Uterus (tissue), 4 donors: Measurements from ENCODE around the gene IRF6. TPM values are rescaled to one million over a fixed set of nuclear protein-coding genes. Genes with fewer than 3 reads are reported as not detected.

Experiments
- DNase-seq, 2 donors: peaks; one replicate each; pipeline ENCODE4 v3.0.0-alpha.2; 2019 to 2020
- H3K27ac ChIP-seq, 2 donors: fragments of 200-600 bp; sonication (generic); 1 replicate in 1 of 2; 2 replicates in 1 of 2; pipeline ENCODE4 v1.5.1; 2016 to 2018
- H3K27me3 ChIP-seq, 2 donors: fragments of 200-600 bp; sonication (generic); one replicate each; pipeline ENCODE4 v1.5.1; 2018 to 2019; ENCODE audit warnings: control low read depth in 1 of 2
- H3K36me3 ChIP-seq, 2 donors: fragments of 200-600 bp; sonication (generic); one replicate each; pipeline ENCODE4 v1.5.1; 2019; ENCODE audit warnings: control low read depth in 1 of 2
- H3K4me1 ChIP-seq, 2 donors: fragments of 200-600 bp; sonication (generic); one replicate each; pipeline ENCODE4 v1.5.1; 2018 to 2019; ENCODE audit warnings: control low read depth in 1 of 2
- H3K4me3 ChIP-seq, 2 donors: fragments of 200-600 bp; sonication (generic); 1 replicate in 1 of 2; 2 replicates in 1 of 2; pipeline ENCODE4 v1.5.1; 2018 to 2019; ENCODE audit warnings: mild to moderate bottlenecking in 1 of 2
- H3K9me3 ChIP-seq, 2 donors: fragments of 200-600 bp; sonication (generic); one replicate each; pipeline ENCODE4 v1.5.1; 2019; ENCODE audit warnings: control low read depth in 1 of 2
- POLR2A ChIP-seq, 2 donors: fragments of 450-650 bp; IDR thresholded peaks; one replicate each; pipeline ENCODE4 v1.6.1; 2016; ENCODE audit warnings: antibody characterized with exemption in 2 of 2, mild to moderate bottlenecking in 1 of 2, moderate library complexity in 1 of 2
- intact Hi-C: fragments of 100-400 bp; cut with DNase I; formaldehyde crosslinking; loops from one replicate; pipeline ENCODE4 v1.15.1; 2023; ENCODE audit warnings: low total_unique reads
- total RNA-seq, 4 donors: library from RNA; depleted of rRNA in 3 of 4; stranded (reverse); fragments of >200 nt in 3 of 4; gene quantifications; one replicate each; pipeline versions ENCODE4 v1.1.0 to v1.2.4, GENCODE V29; 2014 to 2023
- TF ChIP-seq, protein P1 (sequence below), 4 experiments: fragments of 200-600 bp in 2 of 4; fragments of 450-650 bp in 2 of 4; sonication (generic) in 2 of 4; IDR thresholded peaks; one replicate each; pipeline ENCODE4 v1.5.1; 2016 to 2019; ENCODE audit warnings: antibody characterized with exemption in 4 of 4, mild to moderate bottlenecking in 2 of 4, moderate library complexity in 1 of 4
- donor health status: DM: yes; HTN: yes; CAD: no.

The IRF6 gene
- total RNA-seq, 4 donors from 2014 or later, result 0.88 to 28.3 (median 4.0) TPM

DNA sequence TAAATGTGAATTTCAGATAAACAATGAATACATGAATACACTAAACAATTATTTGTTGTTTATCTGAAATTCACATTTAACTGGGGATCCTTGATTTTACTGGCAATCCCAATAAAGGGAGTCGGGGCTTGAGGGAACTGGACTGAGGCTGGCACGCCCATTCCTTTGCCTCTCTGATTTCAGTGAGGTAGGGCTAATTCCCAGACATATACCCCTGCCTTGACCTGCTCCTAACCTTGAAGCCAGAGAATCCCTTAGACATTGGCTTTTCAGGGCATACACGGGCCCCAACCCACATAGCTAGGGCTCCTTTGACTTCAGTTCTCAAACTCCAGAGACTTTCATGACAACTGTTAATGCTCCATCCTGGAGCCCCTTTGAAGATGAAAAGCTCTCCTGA is 11.0 kb upstream of the IRF6 start:
- intact Hi-C loops, result no loop called here
- no peak for TF ChIP-seq POLR2A (IDR thresholded peaks at IDR 0.05)
- TF ChIP-seq, protein P1, sequence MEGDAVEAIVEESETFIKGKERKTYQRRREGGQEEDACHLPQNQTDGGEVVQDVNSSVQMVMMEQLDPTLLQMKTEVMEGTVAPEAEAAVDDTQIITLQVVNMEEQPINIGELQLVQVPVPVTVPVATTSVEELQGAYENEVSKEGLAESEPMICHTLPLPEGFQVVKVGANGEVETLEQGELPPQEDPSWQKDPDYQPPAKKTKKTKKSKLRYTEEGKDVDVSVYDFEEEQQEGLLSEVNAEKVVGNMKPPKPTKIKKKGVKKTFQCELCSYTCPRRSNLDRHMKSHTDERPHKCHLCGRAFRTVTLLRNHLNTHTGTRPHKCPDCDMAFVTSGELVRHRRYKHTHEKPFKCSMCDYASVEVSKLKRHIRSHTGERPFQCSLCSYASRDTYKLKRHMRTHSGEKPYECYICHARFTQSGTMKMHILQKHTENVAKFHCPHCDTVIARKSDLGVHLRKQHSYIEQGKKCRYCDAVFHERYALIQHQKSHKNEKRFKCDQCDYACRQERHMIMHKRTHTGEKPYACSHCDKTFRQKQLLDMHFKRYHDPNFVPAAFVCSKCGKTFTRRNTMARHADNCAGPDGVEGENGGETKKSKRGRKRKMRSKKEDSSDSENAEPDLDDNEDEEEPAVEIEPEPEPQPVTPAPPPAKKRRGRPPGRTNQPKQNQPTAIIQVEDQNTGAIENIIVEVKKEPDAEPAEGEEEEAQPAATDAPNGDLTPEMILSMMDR (IDR thresholded peaks at IDR 0.05), result no peak
- Histone ChIP-seq H3K36me3 (no peaks in the 10 kb centered on the region), H3K27me3 (no peaks in the 10 kb centered on the region), H3K4me1 (no peaks in the 10 kb centered on the region), H3K27ac (no peak overlapping the region), H3K9me3 (no peaks in the 10 kb centered on the region), H3K4me3 (no peak overlapping the region)
- no peak for DNase-seq

DNA sequence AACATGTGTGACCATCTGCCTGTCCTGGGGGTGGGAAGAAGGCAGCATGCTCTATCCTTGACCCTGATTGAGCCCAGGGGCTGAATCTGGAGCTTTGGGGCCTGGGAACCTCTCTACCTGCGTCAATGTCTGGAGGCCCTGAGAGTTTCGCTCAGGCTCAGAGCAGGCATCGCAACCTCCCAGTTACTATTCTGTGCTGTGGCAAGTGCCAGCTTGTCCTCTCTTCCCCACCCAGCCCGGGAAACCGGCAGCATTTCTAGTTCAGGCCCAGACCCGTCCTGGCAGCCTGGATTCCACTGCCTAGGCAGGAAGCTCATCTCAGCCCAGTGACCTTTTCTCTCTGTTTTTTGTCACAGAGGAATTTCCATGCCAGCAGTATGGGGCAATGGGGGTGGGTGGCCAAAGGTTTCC is 10.0 kb upstream of the IRF6 start:
- H3K27ac ChIP-seq, result no peak overlapping the region
- intact Hi-C loops, result no loop called here
- H3K27me3 ChIP-seq, result no peaks in the 10 kb centered on the region
- no peaks in the 10 kb centered on the region for H3K4me1 ChIP-seq
- DNase-seq, result no peak
- TF ChIP-seq, protein P1 (IDR thresholded peaks at IDR 0.05), result no peak
- H3K4me3 ChIP-seq, result no peak overlapping the region
- H3K36me3 ChIP-seq, result no peaks in the 10 kb centered on the region
- H3K9me3 ChIP-seq, result no peaks in the 10 kb centered on the region

DNA sequence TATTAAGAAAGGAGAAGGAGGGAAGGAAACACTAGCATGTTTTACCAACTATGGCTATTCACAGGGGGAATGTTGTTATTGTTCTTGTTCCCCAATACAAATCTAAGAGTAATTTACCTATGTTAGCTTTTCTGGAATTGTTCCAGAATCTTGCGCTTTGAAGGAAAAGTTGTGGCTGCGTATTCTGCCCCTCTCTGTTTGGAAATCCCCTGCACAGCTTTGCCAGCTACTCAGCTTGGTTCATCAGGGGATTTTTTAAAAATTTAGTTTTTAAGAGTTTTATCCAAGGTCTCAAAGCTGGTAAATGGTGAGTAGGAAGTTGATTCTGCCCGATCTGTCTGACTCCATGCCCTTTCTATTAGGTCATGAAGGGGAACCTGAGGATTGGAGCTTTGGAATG is 9.5 kb upstream of the IRF6 start:
- H3K36me3 ChIP-seq, result no peaks in the 10 kb centered on the region
- DNase-seq, result no peak
- no peak overlapping the region for H3K27ac ChIP-seq
- no peaks in the 10 kb centered on the region for H3K4me1 ChIP-seq
- TF ChIP-seq, protein P1 (IDR thresholded peaks at IDR 0.05), result no peak
- TF ChIP-seq POLR2A (IDR thresholded peaks at IDR 0.05), result no peak
- intact Hi-C loops, result no loop called here
- no peaks in the 10 kb centered on the region for H3K9me3 ChIP-seq
- no peaks in the 10 kb centered on the region for H3K27me3 ChIP-seq
- H3K4me3 ChIP-seq, result no peak overlapping the region

DNA sequence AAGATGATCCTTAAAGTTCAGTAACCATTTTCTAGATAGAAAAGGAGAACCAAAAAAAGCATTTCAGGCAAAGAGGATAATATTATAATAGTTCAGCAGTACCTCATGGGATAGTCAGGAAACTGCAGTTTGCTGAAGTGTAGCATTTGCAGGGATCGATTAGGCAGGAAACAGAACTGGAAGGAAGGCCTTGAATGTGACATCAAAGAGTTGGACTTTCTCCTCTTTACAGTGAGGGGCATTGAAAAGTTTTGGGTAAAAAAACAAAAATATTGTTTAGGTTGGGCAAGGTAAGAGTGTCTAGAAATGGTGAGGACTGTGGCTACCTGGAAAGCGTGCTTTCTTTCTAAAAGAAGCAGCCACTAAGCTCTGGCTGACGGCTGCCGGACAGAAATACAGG is 8.0 kb upstream of the IRF6 start:
- H3K36me3 ChIP-seq, result no peaks in the 10 kb centered on the region
- TF ChIP-seq POLR2A (IDR thresholded peaks at IDR 0.05), result no peak
- TF ChIP-seq, protein P1 (IDR thresholded peaks at IDR 0.05), result no peak
- no peak for DNase-seq
- intact Hi-C loops, result no loop called here
- H3K27me3 ChIP-seq, result no peaks in the 10 kb centered on the region
- H3K27ac ChIP-seq, result no peak overlapping the region
- no peaks in the 10 kb centered on the region for H3K9me3 ChIP-seq
- H3K4me1 ChIP-seq, result no peaks in the 10 kb centered on the region
- H3K4me3 ChIP-seq, result no peak overlapping the region

DNA sequence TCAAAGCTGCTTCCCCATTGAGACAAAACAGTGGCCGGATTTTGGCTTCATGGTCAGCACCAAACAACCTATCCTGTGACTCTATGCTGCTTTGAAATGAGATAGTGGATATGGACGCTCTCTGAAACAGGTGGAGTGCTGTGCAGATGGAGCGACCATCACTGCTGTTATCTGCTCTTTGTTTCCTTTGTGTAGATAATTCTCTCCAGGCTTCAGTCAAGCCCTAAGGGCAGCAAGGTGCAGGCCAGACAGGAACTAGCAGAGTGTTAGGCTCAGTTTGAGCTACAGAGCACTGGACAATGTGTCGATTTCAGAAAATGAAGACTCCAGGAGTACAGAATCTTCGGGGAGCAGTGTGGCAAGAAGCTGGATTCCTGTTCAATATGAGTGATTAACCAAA is 4.8 kb upstream of the IRF6 start:
- DNase-seq, result no peak
- TF ChIP-seq, protein P1 (IDR thresholded peaks at IDR 0.05), result no peak
- TF ChIP-seq POLR2A (IDR thresholded peaks at IDR 0.05), result no peak
- intact Hi-C loops, result no loop called here

More for the DNA sequence above, 4.8 kb upstream of the IRF6 start:
- no peaks in the 10 kb centered on the region for H3K9me3 ChIP-seq
- no peak overlapping the region for H3K27ac ChIP-seq
- no peaks in the 10 kb centered on the region for H3K27me3 ChIP-seq
- no peaks in the 10 kb centered on the region for H3K4me1 ChIP-seq
- H3K36me3 ChIP-seq, result no peaks in the 10 kb centered on the region
- H3K4me3 ChIP-seq, result no peak overlapping the region
